ENCODE measurements around the gene NOP16. TPM values are rescaled to one million over a fixed set of nuclear protein-coding genes. Genes with fewer than 3 reads are reported as not detected.
A peak's percentile ranks its signal among the peaks of the same experiment; 100 is the strongest.

Gene NOP16, protein sequence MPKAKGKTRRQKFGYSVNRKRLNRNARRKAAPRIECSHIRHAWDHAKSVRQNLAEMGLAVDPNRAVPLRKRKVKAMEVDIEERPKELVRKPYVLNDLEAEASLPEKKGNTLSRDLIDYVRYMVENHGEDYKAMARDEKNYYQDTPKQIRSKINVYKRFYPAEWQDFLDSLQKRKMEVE
- 10 to 100 TPM; 54.3 to 65.4 TPM for total RNA-seq

DNA sequence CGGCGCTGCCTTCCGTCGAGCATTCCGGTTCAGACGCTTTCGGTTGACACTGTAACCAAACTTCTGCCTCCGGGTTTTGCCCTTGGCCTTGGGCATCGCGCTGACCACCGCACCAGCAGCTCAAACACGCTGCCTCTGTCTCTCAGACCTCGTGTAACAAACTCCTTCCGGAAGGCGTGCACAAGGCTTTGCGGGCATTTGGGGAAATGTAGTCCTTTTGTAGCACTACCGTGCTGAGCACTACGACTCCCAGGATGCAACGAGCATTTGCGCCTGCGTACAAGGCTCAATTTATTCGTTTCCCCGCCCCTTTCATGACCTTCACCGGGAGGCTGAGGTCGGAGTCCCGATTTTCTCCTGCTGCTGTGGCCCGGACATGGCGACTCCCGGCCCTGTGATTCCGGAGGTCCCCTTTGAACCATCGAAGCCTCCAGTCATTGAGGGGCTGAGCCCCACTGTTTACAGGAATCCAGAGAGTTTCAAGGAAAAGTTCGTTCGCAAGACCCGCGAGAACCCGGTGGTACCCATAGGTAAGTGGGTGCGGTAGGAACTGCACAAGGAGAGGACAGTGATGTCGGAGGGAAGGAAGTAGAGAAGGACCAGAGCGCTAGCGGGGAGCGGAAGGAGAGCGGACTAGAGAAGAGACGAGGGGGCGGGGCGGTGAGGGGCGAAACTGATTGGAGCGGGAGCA, at the start of gene NOP16, which contains the start of gene HIGD2A:
Gene NOP16 (minus strand): TSS at position 155 of the 691 bp plus-strand sequence. CDS start 59 bp downstream, at position 96.
Gene HIGD2A (plus strand): TSS at position 308 of the 691 bp plus-strand sequence. CDS start 69 bp downstream, at position 377.
- peak within 1 kb of the TSS; percentile 95 for H3K4me3 Mint-ChIP-seq
- POLR2A ChIA-PET = interaction anchor here (0.5 to 1.7 kb wide), 6 partner anchors 11 to 149 kb away, joined by 3 to 5 read pairs (median 4); partner anchors contain the start of genes KIAA1191 and RNF44
- CTCF ChIA-PET = interaction anchor here (0.6 to 1.6 kb wide), 3 partner anchors 9 to 45 kb away, joined by 3 to 4 read pairs (median 3); no protein-coding TSS in a partner anchor
- no peaks in the 10 kb centered on the region for H3K27me3 Mint-ChIP-seq
- no peaks in the 10 kb centered on the region for H3K9me3 Mint-ChIP-seq (ENCODE audit: low read depth)
- H3K36me3 Mint-ChIP-seq (ENCODE audit: low read depth) = peaks cover 57% of the 10 kb centered on the region
- DNase-seq (peak; percentile 100), ATAC-seq (peak; percentile 93)
- peaks cover 31% of the 10 kb centered on the region for H3K4me1 Mint-ChIP-seq
- intact Hi-C loops (cut with DNase I, micrococcal nuclease) = loop anchor here (1.0 to 2.0 kb wide), 11 partner anchors 23 to 1038 kb away; partner anchors contain the start of genes ARL10 (in 2 of the 2), FAF2 (in 2 of the 2), KIAA1191 (in 2 of the 2) and RNF44 (in 2 of the 2)
- H3K27ac Mint-ChIP-seq = peak within 1 kb of the TSS; percentile 100

GRCh38 chr5:176436656-176437055, 48.3 kb upstream of the NOP16 start:
- Mint-ChIP-seq H3K27me3 (no peaks in the 10 kb centered on the region), H3K27ac (peak overlapping the region; percentile 58), H3K36me3 (ENCODE audit: low read depth) (no peaks in the 10 kb centered on the region), H3K4me3 (peak overlapping the region; percentile 33), H3K4me1 (peaks cover 10% of the 10 kb centered on the region), H3K9me3 (ENCODE audit: low read depth) (no peaks in the 10 kb centered on the region)
- POLR2A ChIA-PET = no interaction called here
- intact Hi-C loops (cut with DNase I, micrococcal nuclease) = no loop called here
- ATAC-seq = peak; percentile 89
- DNase-seq = peak; percentile 27
- CTCF ChIA-PET = interaction anchor here (0.8 to 1.2 kb wide), 2 partner anchors 11 to 19 kb away, joined by 3 to 8 read pairs; partner anchors contain the start of gene FAF2

DNA sequence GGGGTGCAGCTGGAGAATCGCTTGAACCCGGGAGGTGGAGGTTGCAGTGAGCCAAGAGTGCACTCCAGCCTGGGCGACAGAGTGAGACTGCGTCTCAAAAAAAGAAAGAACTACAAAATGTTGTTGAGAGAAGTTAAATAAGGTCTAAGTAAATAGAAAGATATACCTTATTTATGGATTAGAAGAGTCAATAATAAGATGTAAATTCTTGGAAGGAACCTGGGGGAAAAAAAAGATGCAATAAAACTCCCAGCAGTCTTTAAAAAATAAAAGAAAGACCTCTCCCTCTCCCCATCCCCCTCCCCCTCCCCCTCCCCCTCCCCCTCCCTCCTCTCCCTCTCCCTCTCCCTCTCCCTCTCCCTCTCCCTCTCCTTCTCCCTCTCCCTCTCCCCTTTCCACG, 44.3 kb upstream of the NOP16 start:
- Mint-ChIP-seq H3K27ac (no peak overlapping the region), H3K4me1 (peaks cover 10% of the 10 kb centered on the region), H3K4me3 (no peak overlapping the region), H3K27me3 (no peaks in the 10 kb centered on the region), H3K9me3 (ENCODE audit: low read depth) (no peaks in the 10 kb centered on the region), H3K36me3 (ENCODE audit: low read depth) (no peaks in the 10 kb centered on the region)
- POLR2A ChIA-PET = no interaction called here
- ATAC-seq = no peak
- DNase-seq = no peak
- CTCF ChIA-PET = interaction anchor here (0.8 kb wide), 1 partner anchor 165 kb away, joined by 3 read pairs; no protein-coding TSS in a partner anchor
- intact Hi-C loops (cut with DNase I, micrococcal nuclease) = no loop called here

DNA sequence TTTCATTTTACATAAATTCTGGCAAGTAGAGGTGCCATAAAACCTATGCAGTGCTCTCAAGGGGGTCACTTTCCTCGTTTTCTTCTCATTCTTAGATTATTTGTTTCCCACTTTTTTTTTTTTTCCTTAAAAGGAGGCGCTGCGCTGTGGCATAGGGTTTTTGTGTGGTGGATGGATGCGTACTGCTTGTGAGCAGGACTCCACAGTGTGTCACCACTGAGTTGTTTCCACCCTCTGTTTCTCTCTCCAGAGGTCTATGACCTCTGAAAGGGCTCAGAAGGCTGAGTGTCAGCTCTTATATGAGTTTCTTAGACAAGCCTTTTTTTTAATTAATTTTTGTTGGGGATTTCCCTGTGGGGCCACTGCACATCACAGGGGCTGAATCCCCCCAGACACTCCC, 41.6 kb upstream of the NOP16 start:
- Mint-ChIP-seq H3K9me3 (ENCODE audit: low read depth) (no peaks in the 10 kb centered on the region), H3K4me3 (no peak overlapping the region), H3K27me3 (no peaks in the 10 kb centered on the region), H3K4me1 (no peaks in the 10 kb centered on the region), H3K36me3 (ENCODE audit: low read depth) (no peaks in the 10 kb centered on the region), H3K27ac (no peak overlapping the region)
- CTCF ChIA-PET = interaction anchor here (0.6 to 1.3 kb wide), 2 partner anchors 18 to 96 kb away, joined by 3 to 5 read pairs; partner anchors contain the start of gene FAF2
- POLR2A ChIA-PET = no interaction called here
- ATAC-seq = no peak
- intact Hi-C loops (cut with DNase I, micrococcal nuclease) = no loop called here
- no peak for DNase-seq

- Mint-ChIP-seq H3K4me1 (no peaks in the 10 kb centered on the region), H3K4me3 (no peak overlapping the region), H3K27ac (no peak overlapping the region), H3K36me3 (ENCODE audit: low read depth) (no peaks in the 10 kb centered on the region), H3K27me3 (no peaks in the 10 kb centered on the region), H3K9me3 (ENCODE audit: low read depth) (no peaks in the 10 kb centered on the region)
- ChIA-PET POLR2A (no interaction called here), CTCF (no interaction called here)
- ATAC-seq (no peak), DNase-seq (no peak)
- intact Hi-C loops (cut with DNase I, micrococcal nuclease) = no loop called here
Measured at GRCh38 chr5:176427971-176428370, 39.6 kb upstream of the NOP16 start.

GRCh38 chr5:176426876-176427275, 38.5 kb upstream of the NOP16 start:
- no peaks in the 10 kb centered on the region for H3K9me3 Mint-ChIP-seq (ENCODE audit: low read depth)
- CTCF ChIA-PET = no interaction called here
- ATAC-seq = no peak
- no peaks in the 10 kb centered on the region for H3K27me3 Mint-ChIP-seq
- no peaks in the 10 kb centered on the region for H3K36me3 Mint-ChIP-seq (ENCODE audit: low read depth)
- intact Hi-C loops (cut with DNase I, micrococcal nuclease) = no loop called here
- POLR2A ChIA-PET = interaction anchor here (0.7 kb wide), 1 partner anchor 21 kb away, joined by 5 read pairs; no protein-coding TSS in a partner anchor
- no peak overlapping the region for H3K4me3 Mint-ChIP-seq
- DNase-seq = no peak
- H3K4me1 Mint-ChIP-seq = no peaks in the 10 kb centered on the region
- no peak overlapping the region for H3K27ac Mint-ChIP-seq

GRCh38 chr5:176425791-176426190, 37.4 kb upstream of the NOP16 start:
- intact Hi-C loops (cut with DNase I, micrococcal nuclease) = no loop called here
- DNase-seq = no peak
- Mint-ChIP-seq H3K36me3 (ENCODE audit: low read depth) (no peaks in the 10 kb centered on the region), H3K9me3 (ENCODE audit: low read depth) (no peaks in the 10 kb centered on the region), H3K27me3 (no peaks in the 10 kb centered on the region), H3K4me3 (no peak overlapping the region), H3K4me1 (no peaks in the 10 kb centered on the region), H3K27ac (no peak overlapping the region)
- ChIA-PET CTCF (interaction anchor here (0.6 to 1.3 kb wide), 3 partner anchors 22 to 56 kb away, joined by 3 to 7 read pairs (median 3); partner anchors contain the start of gene FAF2), POLR2A (no interaction called here)
- ATAC-seq = no peak

DNA sequence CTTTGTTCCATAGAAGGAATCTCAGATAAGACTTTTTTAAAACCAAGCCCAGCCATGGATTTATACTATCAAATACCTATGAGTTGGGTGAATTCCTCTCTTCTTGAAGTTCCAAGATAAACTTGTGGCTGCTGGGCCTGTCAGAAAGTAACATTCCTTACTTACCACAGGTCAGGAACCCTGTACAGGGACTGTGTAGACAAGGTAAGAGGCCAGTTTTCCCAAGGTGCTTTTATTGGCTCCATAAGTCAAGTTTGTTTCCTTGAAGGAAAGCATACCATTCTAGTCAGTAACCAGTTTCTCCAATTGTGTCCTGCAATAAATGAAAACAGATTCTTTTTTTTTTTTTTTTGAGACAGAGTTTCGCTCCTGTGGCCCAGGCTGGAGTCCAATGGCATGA, 36.7 kb upstream of the NOP16 start:
- peaks cover 3% of the 10 kb centered on the region for H3K9me3 Mint-ChIP-seq (ENCODE audit: low read depth)
- DNase-seq = no peak
- no peak for ATAC-seq
- intact Hi-C loops (cut with DNase I, micrococcal nuclease) = no loop called here
- CTCF ChIA-PET = interaction anchor here (0.6 kb wide), 1 partner anchor 53 kb away, joined by 3 read pairs; no protein-coding TSS in a partner anchor
- no peaks in the 10 kb centered on the region for H3K36me3 Mint-ChIP-seq (ENCODE audit: low read depth)
- POLR2A ChIA-PET = no interaction called here
- no peak overlapping the region for H3K27ac Mint-ChIP-seq
- no peaks in the 10 kb centered on the region for H3K4me1 Mint-ChIP-seq
- H3K4me3 Mint-ChIP-seq = no peak overlapping the region
- no peaks in the 10 kb centered on the region for H3K27me3 Mint-ChIP-seq

DNA sequence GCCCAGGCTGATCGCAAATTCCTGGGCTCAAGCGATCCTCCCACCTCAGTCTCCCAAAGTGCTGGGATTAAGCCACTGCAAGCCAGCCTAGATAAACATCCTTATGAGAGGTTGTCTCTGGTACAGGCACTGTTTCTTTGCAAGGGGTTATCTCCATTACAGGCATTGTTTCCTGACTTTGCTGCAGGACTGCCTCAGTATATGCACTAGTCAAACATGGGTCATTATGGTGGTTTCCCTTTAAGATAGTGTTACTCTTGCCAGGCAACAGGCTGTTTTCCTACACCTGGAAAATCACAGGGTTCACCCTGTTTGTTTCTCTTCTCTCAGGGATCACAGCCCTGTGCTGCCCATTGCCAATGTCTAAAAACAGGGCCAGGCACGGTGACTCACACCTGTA, 35.8 kb upstream of the NOP16 start:
- Mint-ChIP-seq H3K4me3 (no peak overlapping the region), H3K36me3 (ENCODE audit: low read depth) (no peaks in the 10 kb centered on the region), H3K27me3 (no peaks in the 10 kb centered on the region), H3K27ac (no peak overlapping the region), H3K4me1 (no peaks in the 10 kb centered on the region), H3K9me3 (ENCODE audit: low read depth) (peaks cover 3% of the 10 kb centered on the region)
- DNase-seq = no peak
- no peak for ATAC-seq
- intact Hi-C loops (cut with DNase I, micrococcal nuclease) = no loop called here
- ChIA-PET POLR2A (no interaction called here), CTCF (interaction anchor here (1.1 kb wide), 1 partner anchor 17 kb away, joined by 3 read pairs; no protein-coding TSS in a partner anchor)

DNA sequence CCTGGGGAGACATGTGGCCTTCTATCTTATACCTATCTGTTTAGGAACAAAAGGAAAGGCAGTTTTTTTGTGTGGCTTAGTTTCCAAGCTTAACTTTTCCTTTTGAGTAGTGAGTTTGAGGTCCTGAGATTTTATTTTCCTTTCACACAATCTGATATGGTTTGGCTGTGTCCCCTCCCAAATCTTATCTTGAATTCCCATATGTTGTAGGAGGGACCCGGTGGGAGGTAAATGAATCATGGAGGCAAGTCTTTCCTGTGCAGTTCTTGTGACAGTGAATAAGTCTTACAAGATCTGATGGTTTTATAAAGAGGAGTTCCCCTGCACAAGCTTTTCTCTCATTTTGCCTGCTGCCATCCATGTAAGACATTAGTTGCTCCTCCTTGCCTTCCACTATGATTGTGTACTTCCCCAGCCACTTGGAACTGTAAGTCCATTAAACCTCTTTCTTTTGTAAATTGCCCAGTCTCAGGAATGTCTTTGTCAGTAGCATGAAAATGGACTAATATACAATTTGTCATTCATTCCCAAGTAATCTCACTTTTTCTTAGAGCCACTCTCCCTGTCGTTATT, 32.7 kb upstream of the NOP16 start:
- POLR2A ChIA-PET = no interaction called here

GRCh38 chr5:176420086-176420485, 31.7 kb upstream of the NOP16 start:
- no peak overlapping the region for H3K27ac Mint-ChIP-seq
- DNase-seq (no peak), ATAC-seq (no peak)
- H3K4me3 Mint-ChIP-seq = no peak overlapping the region
- peaks cover 3% of the 10 kb centered on the region for H3K9me3 Mint-ChIP-seq (ENCODE audit: low read depth)
- no peaks in the 10 kb centered on the region for H3K27me3 Mint-ChIP-seq
- ChIA-PET CTCF (no interaction called here), POLR2A (no interaction called here)
- intact Hi-C loops (cut with DNase I, micrococcal nuclease) = no loop called here
- H3K4me1 Mint-ChIP-seq = peaks cover 12% of the 10 kb centered on the region
- no peaks in the 10 kb centered on the region for H3K36me3 Mint-ChIP-seq (ENCODE audit: low read depth)

More for the DNA sequence above, 32.7 kb upstream of the NOP16 start:
- CTCF ChIA-PET = interaction anchor here (0.6 to 0.7 kb wide), 2 partner anchors 213 to 392 kb away, joined by 3 to 4 read pairs; no protein-coding TSS in a partner anchor
- no peak overlapping the region for H3K4me3 Mint-ChIP-seq
- H3K27me3 Mint-ChIP-seq = no peaks in the 10 kb centered on the region
- no peak overlapping the region for H3K27ac Mint-ChIP-seq
- ATAC-seq = no peak
- H3K4me1 Mint-ChIP-seq = peaks cover 8% of the 10 kb centered on the region
- DNase-seq = no peak
- intact Hi-C loops (cut with DNase I, micrococcal nuclease) = no loop called here
- H3K36me3 Mint-ChIP-seq (ENCODE audit: low read depth) = no peaks in the 10 kb centered on the region
- peaks cover 3% of the 10 kb centered on the region for H3K9me3 Mint-ChIP-seq (ENCODE audit: low read depth)
